Raji (cell line): ENCODE data around the gene NINJ1.

Experiments
- POLR2A ChIP-seq: IDR thresholded peaks from 2 replicates; pipeline ENCODE4 v1.6.1; 2011; ENCODE audit warnings: low read depth, low read length, control low read depth; ENCODE audit not compliant: insufficient read depth

The NINJ1 gene

DNA sequence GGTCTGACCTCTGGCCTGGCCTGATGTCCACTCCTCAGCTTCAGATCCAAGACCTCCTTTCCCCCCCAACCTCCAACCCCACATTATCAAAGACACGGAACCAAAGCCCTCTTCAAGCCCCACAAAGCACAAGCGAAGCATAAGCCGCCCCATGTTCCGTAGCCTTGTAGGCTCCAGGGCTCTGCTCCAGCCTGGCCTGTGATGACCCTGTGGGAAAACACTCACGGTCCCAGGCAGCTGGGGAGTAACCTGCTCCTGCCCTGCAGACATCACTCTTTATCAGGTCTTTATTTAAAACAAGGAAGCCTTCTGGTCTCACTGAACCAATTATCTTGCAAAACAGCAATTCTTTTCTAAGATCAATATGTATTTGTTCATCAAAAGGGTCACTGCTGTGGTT lies 34.5 kb upstream of the NINJ1 start:
- TF ChIP-seq POLR2A, result no peak

GRCh38 chr9:93167838-93168237 lies 33.8 kb upstream of the NINJ1 start:
- TF ChIP-seq POLR2A, result no peak

DNA sequence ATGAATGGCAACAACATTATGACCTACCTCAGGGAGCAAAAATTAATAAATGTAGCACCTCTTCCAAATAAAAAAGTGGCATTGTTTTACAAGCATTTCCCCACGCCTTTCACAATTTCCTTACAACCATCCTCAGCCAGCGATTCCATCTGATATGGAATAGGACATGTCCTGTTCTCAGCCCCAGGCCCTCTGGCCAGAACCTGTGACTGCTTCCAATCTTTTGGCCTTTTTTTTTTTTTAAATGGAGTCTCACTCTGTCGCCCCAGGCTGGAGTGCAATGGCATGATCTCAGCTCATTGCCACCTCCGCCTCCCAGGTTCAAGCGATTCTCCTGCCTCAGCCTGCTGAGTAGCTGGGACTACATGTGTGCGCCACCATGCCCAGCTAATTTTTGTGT lies 33.1 kb upstream of the NINJ1 start:
- no peak for TF ChIP-seq POLR2A

GRCh38 chr9:93166699-93167098 lies 32.6 kb upstream of the NINJ1 start:
- TF ChIP-seq POLR2A, result no peak

DNA sequence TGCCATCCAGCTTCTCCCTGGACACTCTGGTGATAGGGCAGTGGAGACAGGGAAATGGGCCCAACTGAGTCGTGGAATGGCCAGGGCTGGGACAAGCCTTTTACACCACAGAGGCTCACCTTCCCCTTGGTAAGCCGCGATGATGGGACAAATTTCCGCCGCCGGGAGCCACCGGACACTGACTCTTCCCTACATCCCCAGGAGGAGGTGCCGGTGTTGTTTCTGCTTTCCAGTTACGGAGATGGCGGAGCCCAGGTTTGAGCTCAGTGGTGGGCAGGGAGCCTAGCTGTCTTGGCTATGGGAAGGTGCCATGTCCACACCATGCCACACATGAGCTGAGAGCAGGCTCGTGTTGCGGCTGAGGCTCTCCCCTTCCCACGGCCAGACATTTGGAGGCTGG lies 30.0 kb upstream of the NINJ1 start:
- TF ChIP-seq POLR2A, result no peak

DNA sequence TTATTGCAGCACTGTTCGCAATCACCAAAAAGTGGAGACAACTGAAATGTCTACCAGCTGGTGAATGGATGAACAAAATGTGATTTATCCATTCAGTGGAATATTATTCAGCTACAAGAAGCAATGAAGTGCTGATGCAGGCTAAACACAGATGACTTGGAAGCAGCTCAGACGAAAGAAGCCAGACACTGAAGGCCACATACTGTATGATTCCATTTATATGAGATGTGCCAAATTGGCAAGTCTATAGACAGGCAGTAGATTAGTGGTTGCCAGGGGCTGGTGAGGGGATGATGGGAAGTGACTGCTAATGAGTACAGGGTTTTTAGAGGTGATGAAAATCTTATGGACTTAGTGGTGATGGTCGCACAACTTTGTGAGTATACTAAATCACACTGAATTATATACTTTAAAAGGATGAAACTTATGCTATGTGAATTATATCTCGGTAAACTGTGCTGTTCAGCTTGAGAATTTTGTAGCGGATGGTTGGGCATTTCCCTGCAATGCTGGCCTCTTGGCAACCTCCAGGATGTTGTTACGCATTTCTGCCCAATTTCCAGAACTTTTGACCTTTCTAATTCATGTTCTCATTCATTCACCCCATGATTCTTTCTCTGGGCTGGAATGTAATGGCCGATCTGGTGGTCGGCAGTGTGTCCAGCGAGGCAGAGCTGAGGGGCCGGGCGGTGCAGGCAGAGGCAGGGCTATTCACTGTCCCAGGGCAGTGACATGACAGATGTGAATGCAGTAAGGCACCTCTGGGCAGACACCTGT lies 27.9 kb upstream of the NINJ1 start:
- TF ChIP-seq POLR2A, result no peak

GRCh38 chr9:93159601-93160471 lies 25.8 kb upstream of the NINJ1 start:
- TF ChIP-seq POLR2A, result no peak

DNA sequence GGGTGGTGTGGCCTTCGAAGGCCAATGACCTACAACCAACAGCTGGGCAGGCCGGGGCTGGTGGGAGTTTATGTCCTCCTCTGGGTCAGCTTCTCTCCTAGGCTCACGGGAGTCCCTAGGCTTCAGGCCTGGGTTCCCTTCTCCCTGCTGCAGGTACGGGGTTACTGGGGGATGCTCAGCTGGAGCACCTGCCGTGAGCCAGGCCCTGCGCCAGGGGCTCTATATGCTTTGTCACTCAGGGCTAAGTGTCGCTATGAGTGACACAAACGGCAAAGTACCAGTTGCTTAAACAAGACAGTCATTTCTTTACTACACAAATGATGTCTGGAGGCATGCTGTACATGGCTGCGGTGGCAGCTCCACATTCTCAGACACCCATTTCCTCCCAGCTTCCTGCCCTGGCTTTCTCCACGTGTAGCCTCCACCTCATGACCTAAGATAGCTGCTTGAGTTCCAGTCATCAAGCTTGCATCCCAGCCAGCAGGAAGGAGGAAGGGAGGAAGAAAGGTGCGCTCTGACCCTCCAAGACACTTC lies 22.5 kb upstream of the NINJ1 start:
- TF ChIP-seq POLR2A, result no peak

DNA sequence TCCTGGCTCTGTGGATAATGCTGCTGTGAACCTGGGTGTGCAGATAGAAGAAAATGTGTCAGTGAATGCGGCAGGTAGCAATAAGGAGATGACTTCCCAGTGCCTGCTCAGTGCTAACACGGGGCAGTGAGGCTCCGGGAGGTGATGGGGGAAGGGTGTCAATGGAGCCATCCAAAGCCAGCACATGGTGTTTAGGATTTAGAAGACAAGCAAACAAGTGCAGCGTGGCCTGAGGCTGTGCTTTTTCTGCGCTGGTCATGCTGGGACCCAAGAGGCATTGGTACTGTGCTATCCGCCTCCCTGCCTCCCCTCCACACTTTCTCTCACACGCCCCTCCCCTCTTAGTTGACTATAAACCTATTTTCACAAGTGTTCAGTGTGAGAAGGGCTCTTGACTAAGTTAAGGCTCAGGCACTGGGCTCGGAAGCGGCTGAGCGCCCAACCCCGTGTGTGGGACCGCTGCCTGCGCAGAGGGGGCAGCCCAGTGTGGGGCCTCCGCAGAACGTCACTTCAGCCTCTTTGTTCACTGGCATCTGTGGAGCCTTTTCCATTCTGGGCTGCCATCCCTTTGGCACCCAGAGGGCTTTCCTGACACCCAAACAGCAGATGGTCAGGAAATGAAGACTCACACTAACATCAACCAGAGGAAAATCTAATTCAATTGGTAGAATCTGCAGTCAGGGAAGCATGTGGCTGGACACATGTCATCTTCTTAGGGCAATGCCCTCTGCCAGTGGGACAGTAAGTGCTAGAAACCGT lies 21.8 kb upstream of the NINJ1 start:
- TF ChIP-seq POLR2A, result no peak

- no peak for TF ChIP-seq POLR2A
Measured at GRCh38 chr9:93154293-93154903, 20.3 kb upstream of the NINJ1 start.

GRCh38 chr9:93151097-93151784 lies 17.2 kb upstream of the NINJ1 start:
- no peak for TF ChIP-seq POLR2A

DNA sequence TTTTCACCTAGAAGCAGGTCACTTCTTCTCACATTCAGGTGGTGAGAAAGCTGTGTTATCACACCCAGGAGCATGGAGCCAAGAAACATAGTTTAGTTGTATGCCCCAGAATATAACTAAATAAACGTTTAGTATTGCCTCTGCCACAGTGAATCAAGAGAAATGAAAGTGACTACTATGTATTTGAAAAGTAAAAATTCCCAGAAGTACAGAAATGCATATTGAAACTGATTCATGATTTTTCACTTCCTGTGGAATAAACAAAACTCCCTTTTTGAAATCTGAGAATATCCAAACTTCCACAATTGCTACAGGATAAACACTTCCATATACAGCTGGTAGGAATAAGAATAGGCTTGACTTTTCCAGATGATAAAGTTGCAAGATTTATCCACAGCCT lies 15.3 kb upstream of the NINJ1 start:
- no peak for TF ChIP-seq POLR2A

DNA sequence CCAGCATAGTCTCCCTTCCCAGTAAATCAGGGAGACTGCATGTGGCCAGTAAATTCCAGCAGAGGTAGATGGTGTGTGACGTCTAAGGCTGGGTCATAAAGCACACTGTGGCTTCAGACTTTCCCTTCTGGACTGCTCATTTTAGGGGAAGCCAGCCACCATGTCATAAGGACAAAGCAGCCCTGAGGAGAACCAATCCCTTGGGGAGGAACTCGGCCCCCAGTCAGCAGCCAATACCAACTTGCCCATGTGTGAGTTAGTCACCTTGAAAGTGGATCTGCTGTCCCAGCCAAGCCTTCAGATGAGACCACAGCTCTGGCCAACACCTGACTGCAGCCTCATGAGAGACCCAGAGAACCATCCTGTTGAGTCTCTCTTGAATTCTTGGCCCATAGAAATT lies 14.7 kb upstream of the NINJ1 start:
- no peak for TF ChIP-seq POLR2A

GRCh38 chr9:93147632-93148031 lies 13.6 kb upstream of the NINJ1 start:
- no peak for TF ChIP-seq POLR2A

- TF ChIP-seq POLR2A, result no peak
Measured at GRCh38 chr9:93143830-93144530, 9.9 kb upstream of the NINJ1 start.
